Right lobe of liver (tissue), 4 donors: ENCODE measurements around the gene ANKRD37.

Experiments
- POLR2A ChIP-seq: fragments of 450-650 bp; IDR thresholded peaks from one replicate; pipeline ENCODE4 v1.6.1; 2017; ENCODE audit warnings: antibody characterized with exemption, mild to moderate bottlenecking
- TF ChIP-seq, protein P1 (sequence below), 4 donors: fragments of 200-600 bp in 3 of 4; fragments of 450-650 bp in 1 of 4; IDR thresholded peaks; one replicate each; pipeline versions ENCODE4 v1.5.1 to v1.8.0; 2016 to 2022; ENCODE audit warnings: antibody characterized with exemption in 4 of 4, mild to moderate bottlenecking in 2 of 4
- donor health status: DM: no; HTN: no; CAD: no.
- donor health status: DM: no; HTN: no; CAD: no.
- donor health status: DM: no; HTN: yes; CAD: no.

DNA sequence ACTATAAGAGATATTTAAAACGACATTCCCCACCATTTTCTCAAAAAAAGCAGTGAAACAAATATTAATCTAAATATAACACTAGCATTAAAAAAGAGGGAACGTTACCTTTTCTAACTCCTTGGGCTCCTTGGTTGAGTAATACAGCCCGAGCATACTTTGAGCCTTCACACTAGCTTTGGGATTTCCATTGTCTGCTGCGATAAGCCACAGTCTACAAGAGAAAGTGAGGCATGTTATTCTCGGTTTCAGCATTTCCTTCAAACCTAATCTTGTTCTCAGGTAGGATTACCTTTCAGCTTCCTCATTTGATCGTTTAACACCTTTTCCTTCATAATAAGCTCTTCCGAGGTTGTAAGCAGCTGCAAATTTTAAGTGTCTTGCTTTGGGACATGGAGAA lies 22.6 kb upstream of the ANKRD37 start:
- TF ChIP-seq, protein P1, sequence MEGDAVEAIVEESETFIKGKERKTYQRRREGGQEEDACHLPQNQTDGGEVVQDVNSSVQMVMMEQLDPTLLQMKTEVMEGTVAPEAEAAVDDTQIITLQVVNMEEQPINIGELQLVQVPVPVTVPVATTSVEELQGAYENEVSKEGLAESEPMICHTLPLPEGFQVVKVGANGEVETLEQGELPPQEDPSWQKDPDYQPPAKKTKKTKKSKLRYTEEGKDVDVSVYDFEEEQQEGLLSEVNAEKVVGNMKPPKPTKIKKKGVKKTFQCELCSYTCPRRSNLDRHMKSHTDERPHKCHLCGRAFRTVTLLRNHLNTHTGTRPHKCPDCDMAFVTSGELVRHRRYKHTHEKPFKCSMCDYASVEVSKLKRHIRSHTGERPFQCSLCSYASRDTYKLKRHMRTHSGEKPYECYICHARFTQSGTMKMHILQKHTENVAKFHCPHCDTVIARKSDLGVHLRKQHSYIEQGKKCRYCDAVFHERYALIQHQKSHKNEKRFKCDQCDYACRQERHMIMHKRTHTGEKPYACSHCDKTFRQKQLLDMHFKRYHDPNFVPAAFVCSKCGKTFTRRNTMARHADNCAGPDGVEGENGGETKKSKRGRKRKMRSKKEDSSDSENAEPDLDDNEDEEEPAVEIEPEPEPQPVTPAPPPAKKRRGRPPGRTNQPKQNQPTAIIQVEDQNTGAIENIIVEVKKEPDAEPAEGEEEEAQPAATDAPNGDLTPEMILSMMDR (IDR thresholded peaks at IDR 0.05) = no peak
- TF ChIP-seq POLR2A = no peak
